ENCODE results near the gene CDK5RAP2.

Gene CDK5RAP2

DNA sequence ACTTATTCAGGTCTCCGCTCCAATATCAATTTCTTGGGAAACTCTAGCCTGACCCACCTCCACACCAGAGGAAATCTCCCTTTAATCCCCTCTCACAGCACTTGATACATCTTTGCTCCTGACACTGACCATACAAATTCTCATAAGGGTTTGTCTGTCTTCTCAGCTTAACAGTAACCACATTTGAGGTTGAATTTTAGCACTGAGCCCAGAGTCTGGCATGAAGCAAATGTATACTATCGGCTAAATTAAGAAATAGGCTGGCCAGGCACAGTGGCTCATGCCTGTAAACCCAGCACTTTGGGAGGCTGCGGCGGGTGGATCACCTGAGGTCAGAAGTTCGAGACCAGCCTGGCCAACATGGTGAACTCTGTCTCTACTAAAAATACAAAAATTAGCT is 9.7 kb downstream of the CDK5RAP2 start:
- TF ChIP-seq GLI2 (tag by site-specific recombination; IDR thresholded peaks at IDR 0.05; ENCODE audit: borderline replicate concordance, low read depth) = no peak
- no peak for TF ChIP-seq ZNF138 (tag by site-specific recombination; IDR thresholded peaks at IDR 0.05; ENCODE audit: borderline replicate concordance)
- TF ChIP-seq ZBTB8A (tag by site-specific recombination; IDR thresholded peaks at IDR 0.05) = no peak
- TF ChIP-seq, protein P1, sequence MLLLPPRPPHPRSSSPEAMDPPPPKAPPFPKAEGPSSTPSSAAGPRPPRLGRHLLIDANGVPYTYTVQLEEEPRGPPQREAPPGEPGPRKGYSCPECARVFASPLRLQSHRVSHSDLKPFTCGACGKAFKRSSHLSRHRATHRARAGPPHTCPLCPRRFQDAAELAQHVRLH (tag by site-specific recombination; IDR thresholded peaks at IDR 0.05) = no peak
- TF ChIP-seq, protein P2, sequence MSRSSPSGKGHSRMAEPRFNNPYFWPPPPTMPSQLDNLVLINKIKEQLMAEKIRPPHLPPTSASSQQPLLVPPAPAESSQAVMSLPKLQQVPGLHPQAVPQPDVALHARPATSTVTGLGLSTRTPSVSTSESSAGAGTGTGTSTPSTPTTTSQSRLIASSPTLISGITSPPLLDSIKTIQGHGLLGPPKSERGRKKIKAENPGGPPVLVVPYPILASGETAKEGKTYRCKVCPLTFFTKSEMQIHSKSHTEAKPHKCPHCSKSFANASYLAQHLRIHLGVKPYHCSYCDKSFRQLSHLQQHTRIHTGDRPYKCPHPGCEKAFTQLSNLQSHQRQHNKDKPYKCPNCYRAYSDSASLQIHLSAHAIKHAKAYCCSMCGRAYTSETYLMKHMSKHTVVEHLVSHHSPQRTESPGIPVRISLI (tag by site-specific recombination; IDR thresholded peaks at IDR 0.05) = no peak
- TF ChIP-seq ZNF366 (tag by site-specific recombination; conservative IDR thresholded peaks at IDR 0.05) = no peak
- TF ChIP-seq, protein P3, sequence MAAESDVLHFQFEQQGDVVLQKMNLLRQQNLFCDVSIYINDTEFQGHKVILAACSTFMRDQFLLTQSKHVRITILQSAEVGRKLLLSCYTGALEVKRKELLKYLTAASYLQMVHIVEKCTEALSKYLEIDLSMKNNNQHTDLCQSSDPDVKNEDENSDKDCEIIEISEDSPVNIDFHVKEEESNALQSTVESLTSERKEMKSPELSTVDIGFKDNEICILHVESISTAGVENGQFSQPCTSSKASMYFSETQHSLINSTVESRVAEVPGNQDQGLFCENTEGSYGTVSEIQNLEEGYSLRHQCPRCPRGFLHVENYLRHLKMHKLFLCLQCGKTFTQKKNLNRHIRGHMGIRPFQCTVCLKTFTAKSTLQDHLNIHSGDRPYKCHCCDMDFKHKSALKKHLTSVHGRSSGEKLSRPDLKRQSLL (tag by site-specific recombination; IDR thresholded peaks at IDR 0.05) = no peak
- TF ChIP-seq ZNF121 (tag by site-specific recombination; IDR thresholded peaks at IDR 0.05) = no peak
- TF ChIP-seq ZNF561 (tag by site-specific recombination; IDR thresholded peaks at IDR 0.05; ENCODE audit: borderline replicate concordance) = no peak
- no peak for TF ChIP-seq ZNF707 (tag by site-specific recombination; IDR thresholded peaks at IDR 0.05)
- no peak for TF ChIP-seq SALL2 (tag by site-specific recombination; IDR thresholded peaks at IDR 0.05; ENCODE audit: borderline replicate concordance)
- TF ChIP-seq ZNF596 (tag by site-specific recombination; IDR thresholded peaks at IDR 0.05) = no peak
- TF ChIP-seq ZNF112 (tag by site-specific recombination; IDR thresholded peaks at IDR 0.05) = no peak
- TF ChIP-seq ZNF48 (tag by site-specific recombination; IDR thresholded peaks at IDR 0.05) = no peak
- no peak for TF ChIP-seq REPIN1 (tag by site-specific recombination; IDR thresholded peaks at IDR 0.05; ENCODE audit: low read depth)
- no peak for TF ChIP-seq ZNF530 (tag by site-specific recombination; IDR thresholded peaks at IDR 0.05; ENCODE audit: low read depth)
- no peak for TF ChIP-seq OVOL3 (tag by site-specific recombination; IDR thresholded peaks at IDR 0.05)
- TF ChIP-seq ZNF133 (tag by site-specific recombination; IDR thresholded peaks at IDR 0.05) = no peak
- no peak for TF ChIP-seq KLF16 (tag by site-specific recombination; IDR thresholded peaks at IDR 0.05)
- POLR2A ChIA-PET = no interaction called here
- CTCF ChIA-PET = no interaction called here
- Histone ChIP-seq H3K27ac (ENCODE audit: extremely low read depth, low read depth, low read length) (no peak overlapping the region), H3K4me1 (ENCODE audit: control insufficient read depth, insufficient read depth, low read length) (peaks cover 6% of the 10 kb centered on the region), H3K4me3 (ENCODE audit: low read depth, low read length) (no peak overlapping the region), H3K36me3 (ENCODE audit: control insufficient read depth in 2 of 2, insufficient read depth in 1 of 2, low read length in 2 of 2) (peaks cover 17 to 69% of the 10 kb centered on the region in 2 experiments), H3K9me3 (ENCODE audit: control insufficient read depth, insufficient read depth, low read depth, low read length) (no peaks in the 10 kb centered on the region)

DNA sequence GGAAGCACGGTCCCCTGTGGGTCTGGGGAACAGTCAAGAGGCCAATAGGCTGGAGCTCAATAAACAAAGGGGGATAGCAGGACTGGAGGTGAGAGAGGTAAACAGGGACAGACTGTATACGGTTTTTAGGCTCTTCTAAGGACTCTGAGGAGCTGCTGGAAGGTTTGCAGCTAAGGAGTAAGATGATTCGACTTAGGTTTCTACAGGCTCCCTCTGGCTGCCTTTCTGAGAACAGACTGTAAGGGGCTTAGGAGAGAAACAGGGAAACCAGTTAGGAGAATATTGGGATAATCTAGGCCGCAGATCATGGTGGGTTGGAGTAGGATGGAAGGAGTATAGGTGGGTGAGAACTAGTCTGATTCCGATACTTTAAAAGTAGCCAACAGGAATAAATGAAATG is 10.4 kb downstream of the CDK5RAP2 start:
- H3K36me3 ChIP-seq (ENCODE audit: control insufficient read depth in 2 of 2, insufficient read depth in 1 of 2, low read length in 2 of 2) = peaks cover 17 to 76% of the 10 kb centered on the region in 2 experiments
- no peak overlapping the region for H3K27ac ChIP-seq (ENCODE audit: extremely low read depth, low read depth, low read length)
- POLR2A ChIA-PET = no interaction called here
- no peak for TF ChIP-seq ZNF16 (tag by site-specific recombination; IDR thresholded peaks at IDR 0.05; ENCODE audit: low read depth)
- no peaks in the 10 kb centered on the region for H3K9me3 ChIP-seq (ENCODE audit: control insufficient read depth, insufficient read depth, low read depth, low read length)
- no peak overlapping the region for H3K4me3 ChIP-seq (ENCODE audit: low read depth, low read length)
- H3K4me1 ChIP-seq (ENCODE audit: control insufficient read depth, insufficient read depth, low read length) = peaks cover 3% of the 10 kb centered on the region
- CTCF ChIA-PET = interaction anchor here (0.6 kb wide), 1 partner anchor 33 kb away, joined by 3 read pairs; no protein-coding TSS in a partner anchor

DNA sequence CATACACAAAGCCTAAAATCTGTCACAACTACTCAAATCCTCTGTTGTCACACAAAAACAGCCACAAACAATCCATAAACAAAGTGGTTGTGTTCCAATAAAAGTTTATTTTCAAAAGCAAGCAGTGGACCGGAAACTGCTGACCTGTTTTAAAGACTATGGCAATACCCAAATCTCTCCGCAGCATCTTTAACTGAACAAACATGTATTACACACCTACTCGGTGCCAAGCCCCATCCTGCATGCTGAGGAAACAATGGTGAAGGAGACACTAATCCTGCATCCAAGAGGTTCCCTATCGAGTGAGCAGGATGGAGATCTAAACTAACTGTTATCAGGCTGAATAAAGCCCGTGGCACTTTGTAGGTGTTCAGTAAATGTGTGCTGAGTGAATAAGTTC is 11.2 kb downstream of the CDK5RAP2 start:
- Histone ChIP-seq H3K9me3 (ENCODE audit: control insufficient read depth, insufficient read depth, low read depth, low read length) (no peaks in the 10 kb centered on the region), H3K4me1 (ENCODE audit: control insufficient read depth, insufficient read depth, low read length) (no peaks in the 10 kb centered on the region), H3K36me3 (ENCODE audit: control insufficient read depth in 2 of 2, insufficient read depth in 1 of 2, low read length in 2 of 2) (peaks cover 17 to 78% of the 10 kb centered on the region in 2 experiments), H3K27ac (ENCODE audit: extremely low read depth, low read depth, low read length) (no peak overlapping the region), H3K4me3 (ENCODE audit: low read depth, low read length) (no peak overlapping the region)
- ChIA-PET POLR2A (no interaction called here), CTCF (no interaction called here)
- no peak for TF ChIP-seq KLF9 (tag by site-specific recombination; IDR thresholded peaks at IDR 0.05; ENCODE audit: low read depth)
- no peak for TF ChIP-seq ZNF404 (tag by site-specific recombination; IDR thresholded peaks at IDR 0.05)
